GM19023 (cell line): Measurements from ENCODE around the gene CHEK2.
"Not testable (repeated sequence)": the region's sequence is repeated elsewhere in the genome, so short reads cannot be mapped to it uniquely, and the experiment has no call there.

ENCODE experiments used
- ATAC-seq: cut with Tn5 transposase; IDR thresholded peaks from one replicate; pipeline ENCODE4 v1.9.1; 2021; ENCODE audit warnings: mild to moderate bottlenecking, moderate library complexity; ENCODE audit not compliant: unreplicated experiment

Gene CHEK2

DNA sequence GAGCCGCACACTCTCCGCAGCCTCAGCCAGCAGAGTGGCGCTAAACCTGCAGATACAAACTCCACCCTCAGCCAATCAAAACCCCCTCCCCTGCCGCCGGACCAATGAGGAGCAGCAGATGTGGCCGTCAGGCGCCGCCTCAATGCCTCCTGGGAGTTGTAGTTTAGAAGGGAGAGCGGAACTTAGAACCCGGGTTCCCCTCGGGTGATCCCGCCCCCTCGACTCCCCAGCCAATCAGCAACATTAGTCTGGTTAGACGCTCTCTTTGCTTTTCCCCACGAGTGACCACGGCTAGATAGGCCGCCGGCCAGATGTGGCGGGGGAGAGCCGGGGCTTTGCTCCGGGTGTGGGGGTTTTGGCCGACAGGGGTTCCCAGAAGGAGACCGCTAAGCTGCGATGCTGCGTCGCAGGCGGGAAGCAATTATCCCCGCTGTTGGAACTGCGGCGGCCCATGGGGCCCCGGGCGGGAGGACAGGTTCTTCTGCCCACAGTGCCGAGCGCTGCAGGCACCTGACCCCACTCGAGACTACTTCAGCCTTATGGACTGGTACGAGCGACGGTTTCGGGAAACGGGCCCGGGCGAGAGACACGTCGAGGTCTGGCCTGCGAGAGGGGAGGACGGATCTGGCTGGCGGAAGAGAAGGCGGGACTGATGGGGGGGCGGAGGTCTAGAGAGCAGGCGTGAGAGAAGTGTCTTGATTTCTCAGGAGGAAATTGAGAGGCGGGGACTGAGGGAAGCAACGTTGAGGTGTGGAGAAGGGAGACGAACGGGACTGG is at the start of gene CHEK2, which contains the start of gene HSCB:
Gene CHEK2 (minus strand): TSS at position 36 of the 777 bp plus-strand sequence. CDS start 7,099 bp downstream, outside the sequence.
Gene HSCB (plus strand): TSS at position 255 of the 777 bp plus-strand sequence. CDS start 57 bp downstream, at position 312.
- ATAC-seq, result peak; percentile 91

DNA sequence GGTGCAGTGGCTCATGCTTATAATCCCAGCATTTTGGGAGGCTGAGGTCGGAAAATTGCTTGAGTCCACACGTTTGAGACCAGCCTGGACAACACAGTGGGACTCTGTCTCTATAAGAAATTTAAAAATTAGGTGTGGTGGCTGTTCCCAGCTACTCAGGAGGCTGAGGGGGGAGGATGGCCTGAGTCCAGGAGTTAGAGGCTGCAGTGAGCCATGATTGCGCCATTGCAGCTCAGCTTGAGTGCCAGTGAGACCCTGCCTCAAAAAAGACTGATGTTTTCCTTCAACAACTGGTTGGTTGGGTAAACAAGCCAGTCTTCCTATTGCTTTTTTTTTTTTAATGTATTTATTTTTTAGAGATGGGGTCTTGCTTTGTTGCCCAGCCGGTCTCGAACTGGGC is 49.5 kb upstream of the CHEK2 start:
- ATAC-seq, result no peak

- no peak for ATAC-seq
Observed at GRCh38 chr22:28788601-28789000, 47.0 kb upstream of the CHEK2 start.

DNA sequence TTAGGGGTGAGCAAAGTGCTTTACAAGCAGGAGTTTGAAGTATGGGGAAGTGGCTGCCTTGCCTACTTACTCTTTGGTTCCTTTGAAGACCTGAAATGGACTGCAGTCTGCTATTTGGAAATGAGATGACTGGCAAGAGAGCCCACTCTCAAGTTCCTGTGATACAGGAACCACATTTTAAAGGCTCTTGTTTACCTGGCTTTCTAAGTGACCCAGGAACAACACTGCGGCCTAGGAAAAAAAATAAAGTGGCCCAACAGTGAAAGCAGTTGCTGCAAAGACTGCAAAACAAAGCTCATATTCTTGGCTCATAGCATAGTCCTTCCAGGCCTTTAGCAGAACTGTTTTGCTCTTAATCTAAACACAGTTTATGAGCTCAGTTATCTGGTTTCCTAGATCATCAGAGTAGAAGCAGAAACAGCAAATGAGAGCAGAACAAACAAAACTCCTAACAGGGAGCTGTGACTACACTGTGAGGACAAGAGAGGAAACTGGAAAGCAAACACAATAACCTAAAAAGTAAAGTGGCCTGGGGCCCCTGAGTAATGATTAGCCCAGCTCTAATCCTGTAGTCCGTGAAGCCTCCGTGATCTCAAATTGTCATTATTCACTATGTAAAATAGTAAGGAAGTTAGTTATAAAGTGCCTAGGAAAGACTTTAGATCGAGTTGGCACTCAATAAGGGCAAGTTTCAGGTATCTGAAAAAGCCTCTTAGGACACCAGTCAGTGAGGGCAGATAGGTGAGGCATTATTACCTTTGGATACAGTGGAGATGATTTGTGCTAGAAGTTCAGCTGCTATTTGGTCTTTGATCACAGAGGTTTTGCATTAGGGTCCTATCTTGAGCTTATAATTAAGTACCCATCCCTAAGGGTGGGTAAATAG is 42.4 kb upstream of the CHEK2 start:
- no peak for ATAC-seq

GRCh38 chr22:28780296-28780695 is 38.7 kb upstream of the CHEK2 start:
- ATAC-seq, result no peak

DNA sequence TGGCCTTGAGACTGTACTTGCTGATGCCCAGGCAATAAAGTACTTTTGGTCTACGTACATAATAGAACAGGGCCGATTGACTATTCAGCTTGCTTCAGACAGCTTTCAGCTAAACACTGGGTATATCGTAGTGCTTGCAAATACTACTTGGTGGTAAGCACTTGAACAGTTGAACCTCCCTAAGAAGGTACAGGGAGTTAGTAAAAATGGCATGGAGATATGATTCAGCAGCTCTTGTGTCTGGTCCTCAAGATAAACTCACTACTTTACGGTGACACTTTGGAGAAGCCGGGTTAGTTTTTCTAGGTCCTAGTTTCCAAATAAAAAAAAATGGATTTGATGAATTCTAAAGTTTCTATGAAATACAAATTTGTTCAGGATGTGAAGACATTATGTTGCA is 38.2 kb upstream of the CHEK2 start:
- no peak for ATAC-seq

- ATAC-seq, result no peak
Observed at GRCh38 chr22:28774378-28774777, 32.8 kb upstream of the CHEK2 start.

DNA sequence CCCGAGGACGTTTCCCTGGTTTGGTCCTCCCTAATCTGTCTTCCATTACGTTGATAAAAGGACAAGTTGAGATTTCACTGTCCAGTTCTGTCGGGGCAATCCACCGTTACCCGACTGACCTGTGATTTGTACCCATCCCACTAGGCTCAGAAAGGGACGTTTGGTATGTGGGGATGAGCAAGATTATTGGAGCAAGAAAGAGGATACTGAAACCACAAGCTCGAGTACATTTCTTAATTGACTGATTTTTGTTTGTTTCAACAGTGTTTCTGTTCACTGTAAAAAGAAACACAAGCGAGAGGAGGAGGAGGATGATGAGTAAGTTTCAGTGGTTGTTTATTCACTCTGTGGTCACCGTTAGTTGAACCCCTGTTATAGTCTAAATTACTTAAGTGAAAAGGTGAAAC is 31.8 kb upstream of the CHEK2 start:
- peak; percentile 4 for ATAC-seq

DNA sequence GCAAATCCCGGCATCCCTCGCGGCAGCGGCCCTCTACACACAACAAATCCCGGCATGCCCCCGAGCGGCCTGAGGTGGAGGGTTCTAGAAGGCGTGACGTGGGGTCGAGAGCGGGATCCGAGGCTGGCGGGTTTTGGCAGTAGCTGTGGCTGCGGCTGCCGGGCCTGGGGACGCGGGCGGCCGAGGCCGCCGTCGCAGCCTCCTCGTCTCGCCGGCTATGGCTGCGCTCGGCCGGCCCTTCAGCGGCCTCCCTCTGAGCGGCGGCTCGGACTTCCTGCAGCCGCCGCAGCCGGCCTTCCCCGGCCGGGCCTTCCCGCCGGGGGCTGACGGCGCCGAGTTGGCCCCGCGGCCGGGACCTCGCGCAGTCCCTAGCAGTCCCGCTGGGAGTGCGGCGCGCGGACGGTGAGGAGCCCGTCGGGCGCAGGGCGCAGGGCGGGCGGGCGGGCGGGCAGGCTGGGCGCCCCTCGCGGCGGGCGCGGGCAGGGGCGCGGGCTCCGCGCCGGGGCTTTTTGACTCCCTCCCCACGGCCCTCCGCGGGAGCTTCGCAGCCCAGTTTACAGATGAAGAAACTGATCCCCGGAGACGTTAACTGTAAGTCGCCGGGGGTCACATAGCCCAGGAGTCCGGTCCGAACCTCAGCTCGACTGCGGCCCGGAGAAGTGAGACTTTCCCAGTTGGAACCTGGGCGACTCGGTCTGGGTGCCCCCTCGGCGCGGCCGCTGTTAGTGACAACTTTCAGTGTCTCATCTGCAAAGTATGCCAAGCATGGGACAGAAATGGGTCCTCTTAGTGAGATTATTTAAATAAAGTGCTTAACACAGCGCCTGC is 31.2 kb upstream of the CHEK2 start, which contains the start of gene CCDC117:
Gene CCDC117 (plus strand): TSS at position 63 of the 828 bp plus-strand sequence. CDS start 155 bp downstream, at position 218.
- peak; percentile 88 for ATAC-seq

- ATAC-seq, result no peak
Observed at GRCh38 chr22:28771195-28771791, 29.7 kb upstream of the CHEK2 start.

DNA sequence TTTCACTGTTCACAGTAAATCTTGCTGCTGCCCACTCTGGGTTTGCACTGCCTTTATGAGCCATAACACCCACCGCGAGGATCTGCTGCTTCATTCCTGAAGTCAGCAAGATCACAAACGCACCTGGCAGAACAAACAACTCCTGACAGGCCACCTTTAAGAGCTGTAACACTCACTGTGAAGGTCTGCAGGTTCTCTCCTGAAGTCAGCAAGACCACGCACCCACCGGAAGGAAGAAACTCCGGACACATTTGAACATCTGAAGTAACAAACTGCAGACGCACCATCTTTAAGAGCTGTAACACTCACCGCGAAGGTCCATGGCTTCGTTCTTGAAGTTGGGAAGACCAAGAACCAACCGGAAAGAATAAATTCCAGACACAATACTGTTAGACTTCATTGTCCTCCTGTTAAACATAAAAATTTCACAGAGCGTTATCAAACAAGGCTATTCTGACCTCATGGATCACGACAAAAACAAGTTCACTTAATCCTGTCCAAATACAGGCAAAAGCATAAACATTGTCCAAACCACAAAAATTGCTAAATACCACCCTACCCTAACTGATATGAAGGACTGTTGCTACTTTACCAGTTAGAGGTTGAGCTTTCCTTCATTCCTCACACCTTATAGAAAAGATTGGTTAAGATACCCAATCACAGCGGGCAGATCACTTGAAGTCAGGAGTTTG is 27.9 kb upstream of the CHEK2 start:
- no peak for ATAC-seq

DNA sequence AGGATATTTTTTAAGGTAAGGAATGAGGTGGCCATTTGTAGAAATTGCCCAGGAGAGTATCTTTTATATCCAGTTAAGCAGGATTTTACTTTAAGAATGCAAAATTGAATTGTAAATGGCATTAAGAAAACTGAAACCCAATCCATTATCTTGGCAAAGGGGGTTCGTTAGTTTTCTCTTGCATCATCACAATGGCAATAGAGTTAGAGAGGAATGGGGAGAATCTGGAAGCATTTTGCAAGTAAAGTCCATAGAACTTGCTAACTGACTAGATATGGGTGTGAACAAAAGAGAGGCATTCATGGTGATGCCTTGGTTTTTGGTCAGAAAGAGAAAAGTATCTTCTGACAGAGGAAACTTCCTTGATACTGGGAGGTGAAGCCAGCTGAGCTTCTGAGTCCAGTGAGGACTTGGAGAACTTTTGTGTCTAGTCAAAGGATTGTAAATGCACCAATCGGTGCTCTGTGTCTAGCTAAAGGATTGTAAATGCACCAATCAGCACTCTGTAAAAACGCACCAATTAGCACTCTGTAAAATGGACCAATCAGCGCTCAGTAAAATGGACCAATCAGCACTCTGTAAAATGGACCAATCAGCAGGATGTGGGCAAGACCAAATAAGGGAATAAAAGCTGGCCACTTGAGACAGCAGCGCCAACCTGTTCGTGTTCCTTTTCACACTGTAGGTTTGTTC is 27.2 kb upstream of the CHEK2 start:
- ATAC-seq, result no peak

- no peak for ATAC-seq
Observed at GRCh38 chr22:28766628-28767027, 25.0 kb upstream of the CHEK2 start.

GRCh38 chr22:28762000-28762399 is 20.4 kb upstream of the CHEK2 start:
- ATAC-seq, result not testable (repeated sequence)

DNA sequence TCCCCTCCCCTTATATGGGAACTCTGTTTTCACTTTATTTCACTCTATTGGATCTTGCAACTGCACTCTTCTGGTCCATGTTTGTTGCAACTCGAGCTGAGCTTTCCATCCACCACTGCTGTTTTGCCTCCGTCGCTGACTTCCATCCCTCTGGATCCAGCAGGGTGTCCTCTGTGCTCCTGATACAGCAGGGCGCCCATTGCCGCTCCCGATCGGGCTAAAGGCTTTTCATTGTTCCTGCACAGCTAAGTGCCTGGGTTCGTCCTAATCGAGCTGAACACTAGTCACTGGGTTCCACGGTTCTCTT is 19.8 kb upstream of the CHEK2 start:
- ATAC-seq, result no peak

DNA sequence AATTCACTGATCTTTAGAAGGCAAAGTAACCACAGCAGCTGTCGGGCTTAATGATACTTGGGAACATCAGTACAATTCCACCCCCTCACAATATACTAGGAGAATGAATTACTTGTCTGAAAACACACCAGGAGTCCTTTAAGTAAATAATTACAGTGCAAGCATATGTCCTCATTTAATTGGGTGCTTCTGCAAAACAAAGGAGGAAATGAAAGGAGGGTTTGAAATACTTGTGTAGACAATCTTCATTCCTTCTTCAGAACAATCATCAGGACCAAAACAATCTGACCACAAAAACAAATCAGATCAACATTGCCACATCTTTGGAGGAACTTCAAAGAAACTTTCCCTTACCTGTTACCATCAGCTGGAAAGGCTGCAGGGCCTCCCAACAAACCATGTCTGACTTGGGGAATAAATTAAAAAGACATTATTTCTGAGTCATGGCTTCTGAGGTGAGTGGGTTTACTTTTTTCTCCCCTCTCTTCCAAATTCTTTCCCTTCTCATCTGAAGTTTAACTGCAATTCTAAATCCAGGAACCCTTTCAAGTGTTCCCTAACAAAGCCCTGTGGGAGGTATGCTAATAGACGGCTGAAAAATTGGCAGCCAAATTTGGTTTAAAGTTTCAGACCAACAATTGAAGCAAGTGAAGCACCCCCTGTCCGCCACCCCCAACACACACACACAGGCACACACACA is 18.4 kb upstream of the CHEK2 start:
- no peak for ATAC-seq

DNA sequence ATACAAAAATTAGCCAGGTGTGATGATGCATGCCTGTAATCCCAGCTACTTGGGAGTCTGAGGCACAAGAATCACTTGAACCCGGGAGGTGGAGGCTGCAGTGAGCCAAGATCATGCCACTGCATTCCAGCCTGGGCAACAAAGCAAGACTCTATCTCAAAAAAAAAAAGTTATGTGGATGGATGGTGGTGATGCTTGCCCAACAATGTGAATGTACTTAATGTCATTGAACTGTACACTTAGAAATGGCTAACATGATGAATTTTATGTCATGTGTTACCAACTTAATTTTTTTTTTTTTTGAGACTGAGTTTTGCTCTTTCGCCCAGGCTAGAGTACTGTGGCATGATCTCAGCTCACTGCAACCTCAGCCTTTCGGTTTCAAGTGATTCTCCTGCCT is 12.9 kb upstream of the CHEK2 start:
- ATAC-seq, result not testable (repeated sequence)

- no peak for ATAC-seq
Observed at GRCh38 chr22:28750471-28750881, 8.9 kb upstream of the CHEK2 start.

DNA sequence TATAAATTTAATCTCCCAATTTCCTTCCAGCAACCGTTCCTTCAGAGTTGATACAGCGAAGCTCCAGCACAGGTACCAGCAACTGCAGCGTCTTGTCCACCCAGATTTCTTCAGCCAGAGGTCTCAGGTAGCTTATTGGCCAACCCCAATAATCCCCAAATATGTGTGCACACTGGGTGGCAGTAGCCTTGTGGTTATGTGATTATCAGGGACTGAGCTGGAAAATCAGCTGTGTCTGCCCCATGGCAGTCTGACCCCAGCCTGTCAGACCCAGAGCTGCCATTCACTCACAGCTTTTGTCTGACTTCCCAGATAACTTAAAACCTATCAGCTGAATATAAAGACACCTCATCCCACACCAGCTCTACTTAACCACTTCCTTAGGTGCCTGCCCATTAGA is 2.2 kb upstream of the CHEK2 start:
- ATAC-seq, result no peak
